ENCODE results near the gene UTP4.

UTP4 gene

GRCh38 chr16:69169607-69170352 is 37.3 kb downstream of the UTP4 start:
- no peak overlapping the region for H3K4me2 ChIP-seq (ENCODE audit: low read length)
- no peak overlapping the region for H2AFZ ChIP-seq (ENCODE audit: low read depth, low read length)
- H3K9ac ChIP-seq (ENCODE audit: low read length): no peak overlapping the region
- H3K27ac ChIP-seq (ENCODE audit: low read length): no peak overlapping the region
- peaks cover 51% of the 10 kb centered on the region for H3K36me3 ChIP-seq (replicated peaks; ENCODE audit: low read depth, low read length)
- TF ChIP-seq CTCF (IDR thresholded peaks at IDR 0.05; ENCODE audit: low read depth, low read length) (no peak), EZH2phosphoT487 (IDR thresholded peaks at IDR 0.05; ENCODE audit: low read depth) (no peak)
- no peak overlapping the region for H3K4me3 ChIP-seq (ENCODE audit: low read length)
- H3K79me2 ChIP-seq (ENCODE audit: low read length): no peaks in the 10 kb centered on the region
- no peaks in the 10 kb centered on the region for H3K27me3 ChIP-seq (ENCODE audit: low read depth, low read length)
- H3K4me1 ChIP-seq (ENCODE audit: low read length): peaks cover 16% of the 10 kb centered on the region
- H4K20me1 ChIP-seq (ENCODE audit: insufficient read depth, low read length): no peaks in the 10 kb centered on the region
- H3K9me3 ChIP-seq (ENCODE audit: insufficient read depth, low read length): no peaks in the 10 kb centered on the region

GRCh38 chr16:69171325-69172084 is 39.1 kb downstream of the UTP4 start:
- Histone ChIP-seq H3K27ac (ENCODE audit: low read length) (peak overlapping the region; percentile 42), H3K9ac (ENCODE audit: low read length) (no peak overlapping the region), H3K79me2 (ENCODE audit: low read length) (no peaks in the 10 kb centered on the region), H3K27me3 (ENCODE audit: low read depth, low read length) (no peaks in the 10 kb centered on the region), H3K36me3 (replicated peaks; ENCODE audit: low read depth, low read length) (peaks cover 36% of the 10 kb centered on the region), H3K4me2 (ENCODE audit: low read length) (peak overlapping the region; percentile 33), H3K4me1 (ENCODE audit: low read length) (peaks cover 16% of the 10 kb centered on the region), H3K4me3 (ENCODE audit: low read length) (no peak overlapping the region), H4K20me1 (ENCODE audit: insufficient read depth, low read length) (no peaks in the 10 kb centered on the region), H2AFZ (ENCODE audit: low read depth, low read length) (no peak overlapping the region), H3K9me3 (ENCODE audit: insufficient read depth, low read length) (no peaks in the 10 kb centered on the region)
- no peak for TF ChIP-seq CTCF (IDR thresholded peaks at IDR 0.05; ENCODE audit: low read depth, low read length)
- TF ChIP-seq EZH2phosphoT487 (IDR thresholded peaks at IDR 0.05; ENCODE audit: low read depth): no peak

- TF ChIP-seq EZH2phosphoT487 (IDR thresholded peaks at IDR 0.05; ENCODE audit: low read depth): no peak
- no peak for TF ChIP-seq CTCF (IDR thresholded peaks at IDR 0.05; ENCODE audit: low read depth, low read length)
- Histone ChIP-seq H2AFZ (ENCODE audit: low read depth, low read length) (no peak overlapping the region), H3K27ac (ENCODE audit: low read length) (no peak overlapping the region), H3K4me3 (ENCODE audit: low read length) (no peak overlapping the region), H3K36me3 (replicated peaks; ENCODE audit: low read depth, low read length) (peaks cover 5% of the 10 kb centered on the region), H3K9me3 (ENCODE audit: insufficient read depth, low read length) (no peaks in the 10 kb centered on the region), H3K9ac (ENCODE audit: low read length) (no peak overlapping the region), H4K20me1 (ENCODE audit: insufficient read depth, low read length) (no peaks in the 10 kb centered on the region), H3K79me2 (ENCODE audit: low read length) (no peaks in the 10 kb centered on the region), H3K4me1 (ENCODE audit: low read length) (peaks cover 5% of the 10 kb centered on the region), H3K27me3 (ENCODE audit: low read depth, low read length) (no peaks in the 10 kb centered on the region), H3K4me2 (ENCODE audit: low read length) (no peak overlapping the region)
Measured at GRCh38 chr16:69176033-69176800, 43.8 kb downstream of the UTP4 start.
